ENCODE data around the gene CDK5. TPM values are rescaled to one million over a fixed set of nuclear protein-coding genes. Genes with fewer than 3 reads are reported as not detected.

CDK5 gene
- total and polyA plus RNA-seq, 9 of the 15 experiments (the other 6 are each of a cell fraction or from before 2014, with no cell fraction given) = 3.2 to 38.0 (median 27.5) TPM

- no peak for TF ChIP-seq MGA (IDR thresholded peaks at IDR 0.05)
- TF ChIP-seq SMARCC2 (IDR thresholded peaks at IDR 0.05; ENCODE audit: low read depth) = no peak
- TF ChIP-seq STAT5A (IDR thresholded peaks at IDR 0.05; ENCODE audit: borderline replicate concordance, low read length) = no peak
- TF ChIP-seq MCM5 (IDR thresholded peaks at IDR 0.05; ENCODE audit: low read depth) = no peak
- no peak for TF ChIP-seq ZFP30 (CRISPR knock-in tag; IDR thresholded peaks at IDR 0.05; ENCODE audit: borderline replicate concordance)
- TF ChIP-seq TCF7L2 (IDR thresholded peaks at IDR 0.05; ENCODE audit: low read depth, low read length) = no peak
- TF ChIP-seq FIP1L1 (IDR thresholded peaks at IDR 0.05; ENCODE audit: low read depth, low read length, poor library complexity, severe bottlenecking) = peak; percentile 61
- no peak for TF ChIP-seq MBD2 (IDR thresholded peaks at IDR 0.05; ENCODE audit: borderline replicate concordance, low read depth)
- no peak for TF ChIP-seq ZNF77 (CRISPR knock-in tag; IDR thresholded peaks at IDR 0.05)
- peak; percentile 34; the same call in 1 of the 2 replicates for TF ChIP-seq THAP12 (CRISPR knock-in tag; IDR thresholded peaks at IDR 0.05)
- TF ChIP-seq ZC3H11A (IDR thresholded peaks at IDR 0.05; ENCODE audit: low read depth, low read length) = no peak
- 0 out of 2 replicates have a peak, but pooled peaks have one; percentile 11 for TF ChIP-seq SMARCA4 (IDR thresholded peaks at IDR 0.05)
- no peak for TF ChIP-seq JUNB (CRISPR knock-in tag; conservative IDR thresholded peaks at IDR 0.05)
- no peak for TF ChIP-seq SNAPC5 (CRISPR knock-in tag; IDR thresholded peaks at IDR 0.05)
- no peak for TF ChIP-seq POLR2AphosphoS2 (IDR thresholded peaks at IDR 0.05; ENCODE audit: low read length)
Measured at GRCh38 chr7:151087245-151088018, 29.7 kb upstream of the CDK5 start (continued).

All from K562 (cell line).